Nephron (organoid): ENCODE results near the gene GALNTL6.

Experiments used
- H3K27ac Mint-ChIP-seq, 3 experiments: 2 replicates each; pipeline ENCODE4 v1.8.0; 2020; ENCODE audit warnings: mixed read lengths in 3 of 3, mild to moderate bottlenecking in 2 of 3, moderate library complexity in 1 of 3
- H3K27me3 Mint-ChIP-seq: 2 replicates; pipeline ENCODE4 v1.8.0; 2021; ENCODE audit warnings: low read depth, mild to moderate bottlenecking, moderate library complexity, mixed read lengths
- H3K36me3 Mint-ChIP-seq: 2 replicates; pipeline ENCODE4 v1.8.0; 2020; ENCODE audit warnings: low read depth, mixed read lengths
- H3K4me1 Mint-ChIP-seq: 2 replicates; pipeline ENCODE4 v1.8.0; 2020; ENCODE audit warnings: mixed read lengths
- H3K4me3 Mint-ChIP-seq, 3 experiments: 2 replicates each; pipeline ENCODE4 v1.8.0; 2020; ENCODE audit warnings: mild to moderate bottlenecking in 3 of 3, mixed read lengths in 3 of 3, moderate library complexity in 2 of 3
- H3K9me3 Mint-ChIP-seq: 2 replicates; pipeline ENCODE4 v1.8.0; 2020; ENCODE audit warnings: mixed read lengths
- CTCF ChIP-seq, 3 experiments: fragments of 200-600 bp; sonication (generic); IDR thresholded peaks; one replicate each; pipeline ENCODE4 v1.5.0; 2021; ENCODE audit warnings: antibody characterized with exemption in 3 of 3; ENCODE audit not compliant: unreplicated experiment in 3 of 3

Gene GALNTL6

GRCh38 chr4:171880136-171880535 is 66.9 kb downstream of the GALNTL6 start:
- H3K27ac Mint-ChIP-seq, result no peak overlapping the region
- H3K4me3 Mint-ChIP-seq, result no peak overlapping the region
- no peaks in the 10 kb centered on the region for H3K36me3 Mint-ChIP-seq
- no peak for TF ChIP-seq CTCF (IDR thresholded peaks at IDR 0.05; ENCODE audit: unreplicated experiment in 3 of 3)
- no peaks in the 10 kb centered on the region for H3K9me3 Mint-ChIP-seq
- no peaks in the 10 kb centered on the region for H3K4me1 Mint-ChIP-seq
- H3K27me3 Mint-ChIP-seq, result no peaks in the 10 kb centered on the region

- Mint-ChIP-seq H3K4me3 (no peak overlapping the region), H3K36me3 (no peaks in the 10 kb centered on the region), H3K9me3 (no peaks in the 10 kb centered on the region)
These were observed 76.5 kb downstream of the GALNTL6 start for GRCh38 chr4:171889681-171890080.

GRCh38 chr4:171891038-171891437 is 77.8 kb downstream of the GALNTL6 start:
- no peaks in the 10 kb centered on the region for H3K36me3 Mint-ChIP-seq
- H3K27ac Mint-ChIP-seq, result no peak overlapping the region
- TF ChIP-seq CTCF (IDR thresholded peaks at IDR 0.05; ENCODE audit: unreplicated experiment in 3 of 3), result no peak
- no peaks in the 10 kb centered on the region for H3K27me3 Mint-ChIP-seq
- no peaks in the 10 kb centered on the region for H3K9me3 Mint-ChIP-seq
- H3K4me3 Mint-ChIP-seq, result no peak overlapping the region
- H3K4me1 Mint-ChIP-seq, result no peaks in the 10 kb centered on the region

More at GRCh38 chr4:171889681-171890080, 76.5 kb downstream of the GALNTL6 start:
- H3K4me1 Mint-ChIP-seq, result no peaks in the 10 kb centered on the region
- no peaks in the 10 kb centered on the region for H3K27me3 Mint-ChIP-seq
- TF ChIP-seq CTCF (IDR thresholded peaks at IDR 0.05; ENCODE audit: unreplicated experiment in 3 of 3), result no peak
- H3K27ac Mint-ChIP-seq, result no peak overlapping the region

GRCh38 chr4:171896426-171896825 is 83.2 kb downstream of the GALNTL6 start:
- Mint-ChIP-seq H3K4me3 (no peak overlapping the region), H3K27me3 (no peaks in the 10 kb centered on the region), H3K36me3 (no peaks in the 10 kb centered on the region), H3K4me1 (no peaks in the 10 kb centered on the region), H3K9me3 (peaks cover 2% of the 10 kb centered on the region), H3K27ac (no peak overlapping the region)
- TF ChIP-seq CTCF (IDR thresholded peaks at IDR 0.05; ENCODE audit: unreplicated experiment in 3 of 3), result no peak

DNA sequence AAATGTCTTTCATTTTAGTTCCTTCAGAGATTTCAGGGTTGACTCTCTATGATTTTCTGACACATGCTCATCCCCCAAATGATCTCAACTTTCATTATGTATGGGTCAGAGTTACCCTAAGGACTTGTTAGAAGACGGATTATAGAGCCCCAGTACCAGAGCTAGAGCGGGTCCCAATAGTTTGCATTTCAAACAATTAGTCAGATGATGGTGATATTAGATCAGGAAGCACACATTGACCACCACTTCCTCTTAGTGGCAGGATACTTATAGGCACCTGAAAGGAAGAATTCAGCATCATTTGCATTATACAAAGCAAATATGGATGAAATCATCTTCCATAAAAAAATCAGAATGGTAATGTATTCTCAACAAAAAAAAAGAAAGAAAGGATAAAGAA is 106.1 kb downstream of the GALNTL6 start:
- no peaks in the 10 kb centered on the region for H3K4me1 Mint-ChIP-seq
- no peak overlapping the region for H3K4me3 Mint-ChIP-seq
- H3K27me3 Mint-ChIP-seq, result no peaks in the 10 kb centered on the region
- no peaks in the 10 kb centered on the region for H3K36me3 Mint-ChIP-seq
- no peaks in the 10 kb centered on the region for H3K9me3 Mint-ChIP-seq
- no peak overlapping the region for H3K27ac Mint-ChIP-seq
- no peak for TF ChIP-seq CTCF (IDR thresholded peaks at IDR 0.05; ENCODE audit: unreplicated experiment in 3 of 3)

- TF ChIP-seq CTCF (IDR thresholded peaks at IDR 0.05; ENCODE audit: unreplicated experiment in 3 of 3), result no peak
- no peaks in the 10 kb centered on the region for H3K4me1 Mint-ChIP-seq
These were observed 107.7 kb downstream of the GALNTL6 start for GRCh38 chr4:171920901-171921300.

More at GRCh38 chr4:171920901-171921300, 107.7 kb downstream of the GALNTL6 start:
- Mint-ChIP-seq H3K27me3 (no peaks in the 10 kb centered on the region), H3K9me3 (no peaks in the 10 kb centered on the region), H3K27ac (no peak overlapping the region), H3K36me3 (no peaks in the 10 kb centered on the region), H3K4me3 (no peak overlapping the region)
